Hepatocyte (in vitro differentiated cells): ENCODE data around the gene CSMD2. TPM values are rescaled to one million over a fixed set of nuclear protein-coding genes. Genes with fewer than 3 reads are reported as not detected.

Source experiments
- DNase-seq: peaks from one replicate; pipeline ENCODE4 v3.0.0-alpha.2; 2016; ENCODE audit warnings: low spot score
- H2AFZ ChIP-seq: fragments of 200-600 bp; sonication (generic); 2 replicates; pipeline ENCODE4 v1.6.0; 2016; ENCODE audit warnings: antibody characterized with exemption, mild to moderate bottlenecking
- H3K27ac ChIP-seq: fragments of 200-600 bp; sonication (generic); 2 replicates; pipeline ENCODE4 v1.5.1; 2016; ENCODE audit warnings: mild to moderate bottlenecking
- H3K27me3 ChIP-seq: fragments of 200-600 bp; sonication (generic); 2 replicates; pipeline ENCODE4 v1.6.1; 2016
- H3K36me3 ChIP-seq: fragments of 200-600 bp; sonication (generic); replicated peaks from 2 replicates; pipeline ENCODE4 v1.5.1; 2016; ENCODE audit warnings: low read depth; ENCODE audit not compliant: insufficient read depth
- H3K4me1 ChIP-seq: fragments of 200-600 bp; sonication (generic); 2 replicates; pipeline ENCODE4 v1.5.1; 2016; ENCODE audit warnings: mild to moderate bottlenecking, moderate library complexity; ENCODE audit not compliant: insufficient read depth
- H3K4me2 ChIP-seq: fragments of 200-600 bp; sonication (generic); 2 replicates; pipeline ENCODE4 v1.6.0; 2016
- H3K4me3 ChIP-seq: fragments of 200-600 bp; sonication (generic); 2 replicates; pipeline ENCODE4 v1.5.1; 2016; ENCODE audit warnings: mild to moderate bottlenecking
- H3K79me2 ChIP-seq: fragments of 200-600 bp; sonication (generic); 2 replicates; pipeline ENCODE4 v1.6.0; 2017; ENCODE audit warnings: mild to moderate bottlenecking
- H3K9me2 ChIP-seq: fragments of 200-600 bp; sonication (generic); replicated peaks from 2 replicates; pipeline ENCODE4 v1.6.0; 2017; ENCODE audit warnings: mild to moderate bottlenecking; ENCODE audit not compliant: insufficient read depth
- H3K9me3 ChIP-seq: fragments of 200-600 bp; sonication (generic); 2 replicates; pipeline ENCODE4 v1.5.1; 2016; ENCODE audit warnings: low read depth, mild to moderate bottlenecking
- H4K20me1 ChIP-seq: fragments of 200-600 bp; sonication (generic); 2 replicates; pipeline ENCODE4 v1.6.0; 2016; ENCODE audit warnings: mild to moderate bottlenecking; ENCODE audit not compliant: insufficient read depth, poor library complexity, severe bottlenecking
- CTCF ChIP-seq: fragments of 200-600 bp; sonication (generic); IDR thresholded peaks from 2 replicates; pipeline ENCODE4 v1.5.1; 2016; ENCODE audit warnings: antibody characterized with exemption, mild to moderate bottlenecking; ENCODE audit not compliant: poor library complexity
- EZH2 ChIP-seq: fragments of 200-600 bp; sonication (generic); IDR thresholded peaks from 2 replicates; pipeline ENCODE4 v1.6.1; 2016; ENCODE audit warnings: antibody characterized with exemption, mild to moderate bottlenecking, borderline replicate concordance
- EZH2phosphoT487 ChIP-seq: fragments of 200-600 bp; sonication (generic); IDR thresholded peaks from one replicate; pipeline ENCODE4 v1.6.1; 2018; ENCODE audit warnings: antibody characterized with exemption, mild to moderate bottlenecking, low read depth, moderate library complexity; ENCODE audit not compliant: unreplicated experiment, severe bottlenecking
- WGBS: methylation state at CpG from one replicate; pipeline ENCODE4 v1.1.6; 2016; ENCODE audit warnings: low lambda C conversion rate; ENCODE audit errors: missing lambda C conversion rate; 5-methylcytosine and 5-hydroxymethylcytosine counted together
- polyA plus RNA-seq: library from polyadenylated mRNA; unstranded; fragments of >200 nt; fragmentation: Nextera tagmentation; extraction: Ambion mirVana; gene quantifications from 2 replicates; pipeline ENCODE4 v1.2.1, GENCODE V29; 2016
- total RNA-seq: library from RNA; depleted of rRNA; stranded (reverse); fragments of >200 nt; gene quantifications from 2 replicates; pipeline ENCODE4 v1.2.3, GENCODE V29; 2014

The CSMD2 gene
- total and polyA plus RNA-seq, 2 experiments from 2014 or later: 0.10 to 0.37 TPM

GRCh38 chr1:34013136-34013535 is 151.9 kb downstream of the CSMD2 start:
- 90% methylated on average over 10 of the region's 10 CpGs for WGBS
- H3K4me1 ChIP-seq: no peaks in the 10 kb centered on the region
- H3K9me3 ChIP-seq: no peaks in the 10 kb centered on the region
- no peak for DNase-seq
- H3K4me3 ChIP-seq: no peak overlapping the region
- H3K36me3 ChIP-seq: no peaks in the 10 kb centered on the region
- H3K79me2 ChIP-seq: no peaks in the 10 kb centered on the region
- H3K4me2 ChIP-seq: no peak overlapping the region
- H3K27ac ChIP-seq: no peak overlapping the region
- H3K27me3 ChIP-seq: peaks cover 6% of the 10 kb centered on the region
- no peaks in the 10 kb centered on the region for H4K20me1 ChIP-seq
- H3K9me2 ChIP-seq: no peaks in the 10 kb centered on the region
- no peak overlapping the region for H2AFZ ChIP-seq
- no peak for TF ChIP-seq EZH2phosphoT487
- no peak for TF ChIP-seq CTCF
- TF ChIP-seq EZH2: no peak

GRCh38 chr1:34009340-34009985 is 155.6 kb downstream of the CSMD2 start:
- Histone ChIP-seq H3K79me2 (no peaks in the 10 kb centered on the region), H3K9me2 (no peaks in the 10 kb centered on the region), H2AFZ (no peak overlapping the region), H3K27ac (no peak overlapping the region), H3K4me1 (no peaks in the 10 kb centered on the region), H4K20me1 (no peaks in the 10 kb centered on the region), H3K36me3 (no peaks in the 10 kb centered on the region), H3K4me3 (no peak overlapping the region), H3K27me3 (peaks cover 8% of the 10 kb centered on the region), H3K9me3 (no peaks in the 10 kb centered on the region), H3K4me2 (no peak overlapping the region)
- TF ChIP-seq CTCF: no peak
- no peak for TF ChIP-seq EZH2
- TF ChIP-seq EZH2phosphoT487: no peak
- WGBS: 63% methylated on average over 5 of the region's 5 CpGs
- no peak for DNase-seq

GRCh38 chr1:34007760-34008159 is 157.3 kb downstream of the CSMD2 start:
- 67% methylated on average over 2 of the region's 2 CpGs for WGBS
- no peak for TF ChIP-seq EZH2
- no peak for TF ChIP-seq EZH2phosphoT487
- no peak for TF ChIP-seq CTCF

DNA sequence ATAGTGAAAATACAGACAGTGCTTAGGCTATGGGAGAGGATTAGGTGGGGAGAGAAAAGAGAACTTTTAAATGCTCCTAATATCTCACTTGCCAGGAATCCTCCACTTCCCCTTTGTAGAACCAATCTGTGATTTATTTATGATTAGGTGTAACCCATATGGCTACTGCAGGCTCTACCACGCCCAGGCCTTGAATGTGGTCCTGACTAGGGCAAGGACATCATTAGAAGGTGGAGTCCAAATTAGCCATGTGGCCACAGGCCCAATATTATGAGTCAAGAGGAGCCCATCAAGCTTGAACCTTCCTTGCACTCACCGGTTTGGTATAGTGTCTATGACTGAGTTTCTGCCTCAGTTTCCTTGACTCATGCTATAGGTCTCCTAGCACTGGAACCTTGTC is 159.7 kb downstream of the CSMD2 start:
- no peaks in the 10 kb centered on the region for H3K9me2 ChIP-seq
- no peak overlapping the region for H3K27ac ChIP-seq
- TF ChIP-seq EZH2phosphoT487: no peak
- TF ChIP-seq EZH2: no peak
- TF ChIP-seq CTCF: no peak
- H3K79me2 ChIP-seq: no peaks in the 10 kb centered on the region
- no peak for DNase-seq
- H2AFZ ChIP-seq: no peak overlapping the region
- H4K20me1 ChIP-seq: no peaks in the 10 kb centered on the region
- WGBS: 92% methylated on average over 2 of the region's 2 CpGs
- no peaks in the 10 kb centered on the region for H3K36me3 ChIP-seq
- H3K4me1 ChIP-seq: no peaks in the 10 kb centered on the region
- H3K4me2 ChIP-seq: no peak overlapping the region
- no peak overlapping the region for H3K4me3 ChIP-seq
- peaks cover 3% of the 10 kb centered on the region for H3K27me3 ChIP-seq
- no peaks in the 10 kb centered on the region for H3K9me3 ChIP-seq

More at GRCh38 chr1:34007760-34008159, 157.3 kb downstream of the CSMD2 start:
- no peak overlapping the region for H3K27ac ChIP-seq
- H3K4me3 ChIP-seq: no peak overlapping the region
- no peak overlapping the region for H2AFZ ChIP-seq
- no peak overlapping the region for H3K4me2 ChIP-seq
- H3K79me2 ChIP-seq: no peaks in the 10 kb centered on the region
- no peaks in the 10 kb centered on the region for H4K20me1 ChIP-seq
- peaks cover 6% of the 10 kb centered on the region for H3K27me3 ChIP-seq
- H3K36me3 ChIP-seq: no peaks in the 10 kb centered on the region
- no peak for DNase-seq
- no peaks in the 10 kb centered on the region for H3K9me3 ChIP-seq
- H3K4me1 ChIP-seq: no peaks in the 10 kb centered on the region
- no peaks in the 10 kb centered on the region for H3K9me2 ChIP-seq
